Body of pancreas (tissue), 4 donors: ENCODE measurements around the gene ARHGAP1. TPM values are rescaled to one million over a fixed set of nuclear protein-coding genes. Genes with fewer than 3 reads are reported as not detected.

ENCODE experiments used
- ATAC-seq: fragments of 150-250 bp; one replicate; pipeline ENCODE4 v1.9.1; 2016
- DNase-seq, 4 donors: peaks; one replicate each; pipeline ENCODE4 v3.0.0-alpha.2; 2019
- H3K27ac ChIP-seq, 4 donors: fragments of 200-600 bp; sonication (generic); 1 replicate in 3 of 4; 2 replicates in 1 of 4; pipeline versions ENCODE4 v1.5.1 to v1.6.1; 2016 to 2019; ENCODE audit warnings: mild to moderate bottlenecking in 1 of 4, mixed read lengths in 1 of 4, moderate library complexity in 1 of 4
- H3K27me3 ChIP-seq, 2 donors: fragments of 200-600 bp; sonication (generic); one replicate each; pipeline ENCODE4 v1.6.0; 2016; ENCODE audit warnings: mild to moderate bottlenecking in 1 of 2
- H3K36me3 ChIP-seq, 2 donors: fragments of 200-600 bp; sonication (generic); replicated peaks in 1 of 2; 2 replicates each; pipeline ENCODE4 v1.5.1; 2016; ENCODE audit warnings: low read depth in 2 of 2; ENCODE audit not compliant: insufficient read depth in 1 of 2
- H3K4me1 ChIP-seq: fragments of 200-600 bp; sonication (generic); one replicate; pipeline ENCODE4 v1.6.0; 2016
- H3K4me3 ChIP-seq, 2 donors: fragments of 200-600 bp; sonication (generic); 1 replicate in 1 of 2; 2 replicates in 1 of 2; pipeline ENCODE4 v1.5.1; 2016 to 2019
- H3K9me3 ChIP-seq, 3 donors: fragments of 200-600 bp; sonication (generic); 1 replicate in 2 of 3; 2 replicates in 1 of 3; pipeline ENCODE4 v1.5.1; 2016
- CTCF ChIP-seq, 7 experiments: fragments of 450-650 bp in 4 of 7; fragments of 200-600 bp in 3 of 7; sonication (generic) in 3 of 7; IDR thresholded peaks; one replicate each; pipeline ENCODE4 v1.5.1; 2016 to 2019; ENCODE audit warnings: antibody characterized with exemption in 7 of 7
- POLR2A ChIP-seq, 3 donors: fragments of 450-650 bp; IDR thresholded peaks; one replicate each; pipeline ENCODE4 v1.6.1; 2016; ENCODE audit warnings: antibody characterized with exemption in 3 of 3, mild to moderate bottlenecking in 2 of 3
- WGBS, 2 donors: methylation state at CpG; one replicate each; pipeline ENCODE4 v1.1.5; 2017; 5-methylcytosine and 5-hydroxymethylcytosine counted together
- intact Hi-C: fragments of 100-400 bp; cut with DNase I; formaldehyde crosslinking; loops from one replicate; pipeline ENCODE4 v1.15.1; 2023
- total RNA-seq, 2 donors: library from RNA; depleted of rRNA; stranded (reverse); fragments of >200 nt; gene quantifications; one replicate each; pipeline ENCODE4 v1.1.0, GENCODE V29; 2016

Gene ARHGAP1
- total RNA-seq, 2 donors from 2014 or later: 27.8 to 43.5 TPM

GRCh38 chr11:46669711-46670139 lies 30.7 kb downstream of the ARHGAP1 start:
- no peaks in the 10 kb centered on the region for H3K9me3 ChIP-seq
- DNase-seq (no peak), ATAC-seq (no peak)
- intact Hi-C loops: no loop called here
- 70 to 76% methylated on average over 3 of the region's 3 CpGs for WGBS, 2 donors
- no peak overlapping the region for H3K27ac ChIP-seq
- H3K4me3 ChIP-seq: no peak overlapping the region
- peaks cover 18% of the 10 kb centered on the region for H3K4me1 ChIP-seq
- TF ChIP-seq CTCF (IDR thresholded peaks at IDR 0.05) (peak in 3 of 7 experiments; percentile 5 to 16 (median 10)), POLR2A (IDR thresholded peaks at IDR 0.05) (no peak)
- H3K36me3 ChIP-seq: peaks cover 6 to 42% of the 10 kb centered on the region in 2 donors
- no peaks in the 10 kb centered on the region for H3K27me3 ChIP-seq

GRCh38 chr11:46668480-46669085 lies 31.8 kb downstream of the ARHGAP1 start:
- intact Hi-C loops: no loop called here
- TF ChIP-seq CTCF (IDR thresholded peaks at IDR 0.05) (no peak), POLR2A (IDR thresholded peaks at IDR 0.05) (no peak)
- DNase-seq (no peak), ATAC-seq (no peak)
- 88 to 94% methylated on average over 7 to 12 of the region's 12 CpGs for WGBS, 2 donors
- no peak overlapping the region for H3K4me3 ChIP-seq
- no peak overlapping the region for H3K27ac ChIP-seq
- H3K36me3 ChIP-seq: peaks cover 6 to 45% of the 10 kb centered on the region in 2 donors
- no peaks in the 10 kb centered on the region for H3K9me3 ChIP-seq
- H3K4me1 ChIP-seq: peaks cover 6% of the 10 kb centered on the region
- H3K27me3 ChIP-seq: no peaks in the 10 kb centered on the region

- DNase-seq (no peak), ATAC-seq (no peak)
- no peak for TF ChIP-seq POLR2A (IDR thresholded peaks at IDR 0.05)
- no peak for TF ChIP-seq CTCF (IDR thresholded peaks at IDR 0.05)
- no peak overlapping the region for H3K27ac ChIP-seq
- intact Hi-C loops: no loop called here
- no peak overlapping the region for H3K4me3 ChIP-seq
- no peaks in the 10 kb centered on the region for H3K27me3 ChIP-seq
- 56 to 64% methylated on average over 1 to 2 of the region's 2 CpGs for WGBS, 2 donors
- no peaks in the 10 kb centered on the region for H3K9me3 ChIP-seq
- no peaks in the 10 kb centered on the region for H3K4me1 ChIP-seq
- H3K36me3 ChIP-seq: peaks cover 6 to 53% of the 10 kb centered on the region in 2 donors
Measured at GRCh38 chr11:46667043-46667481, 33.4 kb downstream of the ARHGAP1 start.

- Histone ChIP-seq H3K27ac (no peak overlapping the region), H3K27me3 (no peaks in the 10 kb centered on the region), H3K4me1 (no peaks in the 10 kb centered on the region), H3K36me3 (peaks cover 6 to 51% of the 10 kb centered on the region in 2 donors), H3K4me3 (no peak overlapping the region), H3K9me3 (no peaks in the 10 kb centered on the region)
- DNase-seq: no peak
- ATAC-seq: no peak
- intact Hi-C loops: no loop called here
- WGBS, 2 donors: 72 to 73% methylated on average over 5 of the region's 5 CpGs
- TF ChIP-seq POLR2A (IDR thresholded peaks at IDR 0.05) (no peak), CTCF (IDR thresholded peaks at IDR 0.05) (no peak)
Measured at GRCh38 chr11:46666516-46666915, 33.9 kb downstream of the ARHGAP1 start.

GRCh38 chr11:46665356-46665755 lies 35.1 kb downstream of the ARHGAP1 start:
- H3K9me3 ChIP-seq: no peaks in the 10 kb centered on the region
- DNase-seq (no peak), ATAC-seq (no peak)
- no peak overlapping the region for H3K27ac ChIP-seq
- no peaks in the 10 kb centered on the region for H3K27me3 ChIP-seq
- intact Hi-C loops: no loop called here
- TF ChIP-seq CTCF (IDR thresholded peaks at IDR 0.05) (no peak), POLR2A (IDR thresholded peaks at IDR 0.05) (no peak)
- 91 to 100% methylated on average over 1 of the region's 1 CpG for WGBS, 2 donors
- peaks cover 6 to 50% of the 10 kb centered on the region in 2 donors for H3K36me3 ChIP-seq
- H3K4me1 ChIP-seq: no peaks in the 10 kb centered on the region
- H3K4me3 ChIP-seq: no peak overlapping the region
